A549 (cell line): Measurements from ENCODE around the gene CDK16. TPM values are rescaled to one million over a fixed set of nuclear protein-coding genes. Genes with fewer than 3 reads are reported as not detected.

Source experiments
- ATAC-seq, 2 experiments: fragments of 200-7000 bp in 1 of 2; fragments of >200 bp in 1 of 2; cut with Nextera tagmentation in 1 of 2; cut with Tn5 transposase in 1 of 2; 3 replicates each; pipeline versions ENCODE4 v1.8.0 to v1.9.1; 2018 to 2020; ENCODE audit warnings: mild to moderate bottlenecking in 1 of 2, moderate library complexity in 1 of 2
- CTCF ChIA-PET: fragments of 300-600 bp; sonication (Branson Sonifier 250); formaldehyde crosslinking; extraction: SDS; loops from one replicate; lab custom pipeline; 2021; ENCODE audit warnings: antibody characterized with exemption, inconsistent platforms; lab: Yijun Ruan, JAX
- POLR2A ChIA-PET: fragments of 350-600 bp; formaldehyde crosslinking; extraction: SDS; loops from one replicate; lab custom pipeline; 2021; ENCODE audit warnings: antibody characterized with exemption, inconsistent platforms; lab: Yijun Ruan, JAX
- DNase-seq, 2 experiments: peaks; one replicate each; pipeline versions ENCODE4 v3.0.0 to v3.0.0-alpha.2; 2011 to 2016; ENCODE audit warnings: low read depth in 1 of 2, low spot score in 1 of 2
- FAIRE-seq: peaks from 2 replicates; lab custom pipeline; 2011; peaks lifted over from hg19 to GRCh38; lab: Jason Lieb, UNC
- H3K27ac ChIP-seq, 2 experiments: fragments of >200 bp; sonication (Bioruptor Twin); formaldehyde crosslinking; 3 replicates each; pipeline ENCODE4 v1.5.1; 2016 to 2017
- H3K4me1 ChIP-seq: fragments of >200 bp; sonication (Bioruptor Twin); formaldehyde crosslinking; 3 replicates; pipeline ENCODE4 v1.6.1; 2016
- H3K4me2 ChIP-seq: fragments of >200 bp; sonication (Bioruptor Twin); formaldehyde crosslinking; 3 replicates; pipeline ENCODE4 v1.6.1; 2016
- H3K4me3 ChIP-seq: fragments of >200 bp; sonication (Bioruptor Twin); formaldehyde crosslinking; 3 replicates; pipeline ENCODE4 v1.5.1; 2016
- H3K9me3 ChIP-seq: fragments of >200 bp; sonication (Bioruptor Twin); formaldehyde crosslinking; 3 replicates; pipeline ENCODE4 v1.6.1; 2016
- BCL3 ChIP-seq: fragments of >200 bp; sonication (Bioruptor Twin); formaldehyde crosslinking; IDR thresholded peaks from 3 replicates; pipeline ENCODE4 v1.6.1; 2016
- CBX2 ChIP-seq: fragments of 200-600 bp; sonication (generic); IDR thresholded peaks from 2 replicates; pipeline ENCODE4 v1.6.1; 2016; ENCODE audit warnings: low read depth, mild to moderate bottlenecking, borderline replicate concordance
- CHD2 ChIP-seq: fragments of 150-350 bp; IDR thresholded peaks from 2 replicates; pipeline ENCODE4 v1.6.1; 2014; ENCODE audit warnings: low read length; ENCODE audit not compliant: partially characterized antibody
- CTCF ChIP-seq: fragments of >200 bp; sonication (Bioruptor Twin); formaldehyde crosslinking; IDR thresholded peaks from 3 replicates; pipeline ENCODE4 v1.5.1; 2016
- EHF ChIP-seq: fragments of 250-450 bp; sonication (Bioruptor Pico); IDR thresholded peaks from 2 replicates; pipeline ENCODE4 v1.5.0; 2020; ENCODE audit warnings: mild to moderate bottlenecking
- FOSL2 ChIP-seq, 2 experiments: fragments of 450-650 bp in 1 of 2; fragments of >200 bp in 1 of 2; sonication (Bioruptor Twin) in 1 of 2; formaldehyde crosslinking; IDR thresholded peaks; 2 replicates each; pipeline versions ENCODE4 v1.5.0 to v1.6.1; 2016 to 2020; ENCODE audit warnings: mild to moderate bottlenecking in 1 of 2, moderate library complexity in 1 of 2
- HDAC2 ChIP-seq: fragments of 200-600 bp; sonication (generic); IDR thresholded peaks from 2 replicates; pipeline ENCODE4 v1.6.1; 2016
- JUN ChIP-seq, 2 experiments: fragments of >200 bp; sonication (Bioruptor Twin); formaldehyde crosslinking; IDR thresholded peaks; 2 replicates in 1 of 2; 3 replicates in 1 of 2; pipeline ENCODE4 v1.6.1; 2016 to 2017
- KDM5A ChIP-seq: fragments of 200-600 bp; sonication (generic); IDR thresholded peaks from 2 replicates; pipeline ENCODE4 v1.6.1; 2016; ENCODE audit warnings: antibody characterized with exemption, mild to moderate bottlenecking
- MYC ChIP-seq: IDR thresholded peaks from 2 replicates; pipeline ENCODE4 v1.6.1; 2012; ENCODE audit warnings: mild to moderate bottlenecking, inconsistent platforms, low read length, improper control_type of control experiment, borderline replicate concordance
- NR3C1 ChIP-seq: fragments of >200 bp; sonication (Bioruptor Twin); formaldehyde crosslinking; IDR thresholded peaks from 3 replicates; pipeline ENCODE4 v1.6.1; 2017
- PBX3 ChIP-seq: IDR thresholded peaks from 2 replicates; pipeline ENCODE4 v1.6.1; 2012
- PHF8 ChIP-seq: fragments of 200-600 bp; sonication (generic); IDR thresholded peaks from 2 replicates; pipeline ENCODE4 v1.6.1; 2016; ENCODE audit warnings: low read depth, mild to moderate bottlenecking, antibody characterized with exemption, moderate library complexity, borderline replicate concordance
- POLR2A ChIP-seq: IDR thresholded peaks from 2 replicates; pipeline ENCODE4 v1.6.1; 2012; ENCODE audit warnings: mild to moderate bottlenecking, low read length
- POLR2AphosphoS2 ChIP-seq: conservative IDR thresholded peaks from 2 replicates; pipeline ENCODE4 v1.6.1; 2012; ENCODE audit warnings: low read length, improper control_type of control experiment, inconsistent platforms
- RAD21 ChIP-seq, 2 experiments: fragments of >200 bp in 1 of 2; sonication (Bioruptor Twin) in 1 of 2; formaldehyde crosslinking in 1 of 2; IDR thresholded peaks in 1 of 2; conservative IDR thresholded peaks in 1 of 2; 2 replicates in 1 of 2; 3 replicates in 1 of 2; pipeline ENCODE4 v1.6.1; 2012 to 2018; ENCODE audit warnings: inconsistent platforms in 1 of 2
- REST ChIP-seq: fragments of 200-600 bp; sonication (generic); IDR thresholded peaks from 2 replicates; pipeline ENCODE4 v1.6.1; 2016; ENCODE audit warnings: antibody characterized with exemption, mild to moderate bottlenecking, moderate library complexity
- RFX5 ChIP-seq: fragments of 450-650 bp; IDR thresholded peaks from 2 replicates; pipeline ENCODE4 v1.7.1; 2014; ENCODE audit warnings: antibody characterized with exemption, mild to moderate bottlenecking, moderate library complexity
- RNF2 ChIP-seq: fragments of 200-600 bp; sonication (generic); IDR thresholded peaks from 2 replicates; pipeline ENCODE4 v1.6.1; 2016; ENCODE audit warnings: low read depth, mild to moderate bottlenecking, antibody characterized with exemption, moderate library complexity, borderline replicate concordance
- SMC3 ChIP-seq: fragments of >200 bp; sonication (Bioruptor Twin); formaldehyde crosslinking; IDR thresholded peaks from 3 replicates; pipeline ENCODE4 v1.6.1; 2018; ENCODE audit warnings: inconsistent platforms
- ZSCAN20 ChIP-seq: fragments of 250-450 bp; sonication (Bioruptor Pico); IDR thresholded peaks from 2 replicates; pipeline ENCODE4 v1.8.0; 2022; ENCODE audit warnings: mild to moderate bottlenecking, moderate library complexity
- WGBS: methylation state at CpG from one replicate; pipeline ENCODE4 v1.1.6; 2017; ENCODE audit errors: missing lambda C conversion rate; 5-methylcytosine and 5-hydroxymethylcytosine counted together
- polyA plus RNA-seq, 4 experiments: library from polyadenylated mRNA; depleted of rRNA in 3 of 4; stranded (reverse); fragments of >200 nt; fragmentation: RNase III in 1 of 4; extraction: RNeasy Plus Mini Kit Qiagen cat#74134 plus additional on column Dnase treatment in 1 of 4; gene quantifications; 2 replicates in 3 of 4; 3 replicates in 1 of 4; pipeline ENCODE4 v1.2.3, GENCODE V29; 2011 to 2017
- TF ChIP-seq, protein P1 (sequence below): fragments of 250-450 bp; sonication (Bioruptor Pico); IDR thresholded peaks from 2 replicates; pipeline ENCODE4 v1.5.0; 2020; ENCODE audit warnings: low read depth, mild to moderate bottlenecking, moderate library complexity

Gene CDK16
- polyA plus RNA-seq, 2 of the 4 experiments (the other 2 are of a cell fraction): 105 to 111 TPM

DNA sequence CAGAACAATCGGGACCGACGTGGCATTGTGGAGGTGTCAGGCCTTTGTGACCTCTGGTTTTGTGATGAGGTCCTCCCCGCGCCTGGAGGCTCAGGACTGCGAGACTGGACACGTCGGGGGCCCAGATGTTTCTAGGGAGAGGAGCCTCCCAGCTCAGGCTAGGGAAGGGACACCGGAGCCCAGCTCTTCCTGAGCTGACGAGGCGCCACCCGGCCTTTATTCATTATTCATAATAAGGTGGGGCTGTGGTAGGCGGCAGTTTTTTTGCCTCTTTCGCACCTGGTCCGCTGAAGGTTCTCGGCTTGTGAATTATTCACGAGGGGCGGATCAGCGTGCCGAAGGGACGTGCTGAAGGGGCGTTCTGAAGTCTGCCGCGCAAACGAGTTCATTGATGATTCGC is 27.1 kb upstream of the CDK16 start:
- peak overlapping the region; percentile 83 to 89 for H3K27ac ChIP-seq
- peaks cover 19% of the 10 kb centered on the region for H3K4me1 ChIP-seq
- H3K9me3 ChIP-seq: no peaks in the 10 kb centered on the region
- peak overlapping the region; percentile 86 for H3K4me2 ChIP-seq
- ATAC-seq (peak; percentile 10 to 14; a peak in 3 of 6 replicates), FAIRE-seq (no peak), DNase-seq (no peak)
- H3K4me3 ChIP-seq: peak overlapping the region; percentile 84
- TF ChIP-seq EHF (no peak), REST (no peak), PBX3 (no peak)
- ChIA-PET CTCF (interaction anchor here (0.6 to 3.0 kb wide), 6 partner anchors 9 to 453 kb away, joined by 3 to 16 read pairs (median 4); no protein-coding TSS in a partner anchor), POLR2A (interaction anchor here (1.0 to 1.4 kb wide), 3 partner anchors 27 to 291 kb away, joined by 4 to 6 read pairs (median 4); partner anchors contain the start of gene CDK16)
- 20% methylated on average over 24 of the region's 26 CpGs for WGBS

- DNase-seq: no peak
- Histone ChIP-seq H3K4me3 (peak overlapping the region; percentile 84), H3K4me1 (peaks cover 25% of the 10 kb centered on the region)
- POLR2A ChIA-PET: no interaction called here
- no peak for TF ChIP-seq KDM5A
- TF ChIP-seq, all 56 proteins: peak for 0
- CTCF ChIA-PET: interaction anchor here (0.6 to 3.0 kb wide), 6 partner anchors 8 to 452 kb away, joined by 3 to 16 read pairs (median 8); no protein-coding TSS in a partner anchor
- Histone ChIP-seq H3K4me2 (peak overlapping the region; percentile 86), H3K27ac (peak overlapping the region in 1 of 2 experiments; percentile 89; a peak in 3 of 6 replicates), H3K9me3 (no peaks in the 10 kb centered on the region)
- 85% methylated on average over 16 of the region's 16 CpGs for WGBS
- ATAC-seq (no peak), FAIRE-seq (no peak)
Measured at GRCh38 chrX:47191806-47192401, 26.6 kb upstream of the CDK16 start.

DNA sequence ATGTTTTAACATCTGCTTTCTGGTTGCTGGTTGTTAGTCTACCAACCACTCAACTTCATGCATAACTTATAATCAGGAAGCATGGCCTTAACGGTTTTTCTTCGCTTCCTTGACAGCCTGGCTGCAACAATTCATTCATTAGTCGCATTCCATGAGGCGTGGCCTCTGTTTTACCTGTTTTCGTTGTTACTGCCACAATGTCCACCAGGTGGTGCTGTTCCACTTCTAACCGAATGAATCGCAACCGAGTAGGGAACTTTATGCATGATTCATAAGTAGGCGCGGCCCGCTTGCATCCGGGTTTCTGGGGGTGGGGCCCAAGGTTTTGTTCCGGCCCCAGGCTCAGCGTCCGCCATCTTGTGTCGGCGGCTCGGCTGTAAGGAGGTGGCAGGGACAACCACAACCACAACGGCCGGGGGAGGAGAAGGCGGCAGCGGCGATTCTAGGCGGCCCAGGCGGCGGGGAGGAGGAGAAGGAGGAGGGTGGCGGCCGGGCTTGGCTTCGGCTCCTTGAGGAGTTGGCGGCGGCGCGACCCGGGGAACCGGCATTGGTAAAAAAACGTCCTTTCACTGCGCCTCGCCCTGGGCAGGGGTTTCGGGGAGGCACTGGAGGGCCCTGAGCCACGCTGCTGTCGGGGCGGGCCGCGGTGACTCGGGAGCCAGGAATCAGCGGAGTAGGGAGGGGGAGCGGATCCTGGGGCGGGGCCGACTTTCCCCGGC is 24.8 kb upstream of the CDK16 start, which contains the start of gene UBA1:
Gene UBA1, plus strand, starts transcription at position 355 of the 719 bp plus-strand sequence. CDS start 4,974 bp downstream, outside the sequence.
- Histone ChIP-seq H3K4me1 (peaks cover 42% of the 10 kb centered on the region), H3K9me3 (no peaks in the 10 kb centered on the region), H3K4me2 (peak within 1 kb of the TSS; percentile 97), H3K27ac (peak within 1 kb of the TSS; percentile 99), H3K4me3 (peak within 1 kb of the TSS; percentile 93)
- CTCF ChIA-PET: interaction anchor here (0.7 to 7.7 kb wide), 8 partner anchors 9 to 332 kb away, joined by 3 to 52 read pairs (median 4); no protein-coding TSS in a partner anchor
- DNase-seq (peak; percentile 88 to 96), ATAC-seq (peak; percentile 70 to 84), FAIRE-seq (peak; percentile 92)
- POLR2A ChIA-PET: no interaction called here
- TF ChIP-seq RAD21 (conservative IDR thresholded peaks at IDR 0.05 in 1 of 2, IDR thresholded peaks at IDR 0.05 in 1 of 2) (peak; percentile 85 to 89), RNF2 (no peak), ZSCAN20 (no peak), PHF8 (peak; percentile 62), NR3C1 (no peak), POLR2A (peak; percentile 91), POLR2AphosphoS2 (no peak), JUN (IDR thresholded peaks at IDR 0.05) (peak; percentile 58 to 83; a peak in 4 of 5 replicates), CHD2 (no peak), MYC (no peak), FOSL2 (IDR thresholded peaks at IDR 0.05) (no peak), FOSL2 (CRISPR knock-in tag; IDR thresholded peaks at IDR 0.05) (peak; percentile 82), HDAC2 (no peak), BCL3 (peak; percentile 34; the same call in 1 of the 3 replicates), RFX5 (no peak), CTCF (peak; percentile 78), SMC3 (peak; percentile 85), CBX2 (no peak)
- TF ChIP-seq, protein P1, sequence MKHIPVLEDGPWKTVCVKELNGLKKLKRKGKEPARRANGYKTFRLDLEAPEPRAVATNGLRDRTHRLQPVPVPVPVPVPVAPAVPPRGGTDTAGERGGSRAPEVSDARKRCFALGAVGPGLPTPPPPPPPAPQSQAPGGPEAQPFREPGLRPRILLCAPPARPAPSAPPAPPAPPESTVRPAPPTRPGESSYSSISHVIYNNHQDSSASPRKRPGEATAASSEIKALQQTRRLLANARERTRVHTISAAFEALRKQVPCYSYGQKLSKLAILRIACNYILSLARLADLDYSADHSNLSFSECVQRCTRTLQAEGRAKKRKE (CRISPR knock-in tag): no peak
- WGBS: under 1% methylated on average over 12 of the region's 50 CpGs
